Measurements from ENCODE around the gene DDX50.
"Not testable (repeated sequence)": the region's sequence is repeated elsewhere in the genome, so short reads cannot be mapped to it uniquely, and the experiment has no call there.

The DDX50 gene, protein sequence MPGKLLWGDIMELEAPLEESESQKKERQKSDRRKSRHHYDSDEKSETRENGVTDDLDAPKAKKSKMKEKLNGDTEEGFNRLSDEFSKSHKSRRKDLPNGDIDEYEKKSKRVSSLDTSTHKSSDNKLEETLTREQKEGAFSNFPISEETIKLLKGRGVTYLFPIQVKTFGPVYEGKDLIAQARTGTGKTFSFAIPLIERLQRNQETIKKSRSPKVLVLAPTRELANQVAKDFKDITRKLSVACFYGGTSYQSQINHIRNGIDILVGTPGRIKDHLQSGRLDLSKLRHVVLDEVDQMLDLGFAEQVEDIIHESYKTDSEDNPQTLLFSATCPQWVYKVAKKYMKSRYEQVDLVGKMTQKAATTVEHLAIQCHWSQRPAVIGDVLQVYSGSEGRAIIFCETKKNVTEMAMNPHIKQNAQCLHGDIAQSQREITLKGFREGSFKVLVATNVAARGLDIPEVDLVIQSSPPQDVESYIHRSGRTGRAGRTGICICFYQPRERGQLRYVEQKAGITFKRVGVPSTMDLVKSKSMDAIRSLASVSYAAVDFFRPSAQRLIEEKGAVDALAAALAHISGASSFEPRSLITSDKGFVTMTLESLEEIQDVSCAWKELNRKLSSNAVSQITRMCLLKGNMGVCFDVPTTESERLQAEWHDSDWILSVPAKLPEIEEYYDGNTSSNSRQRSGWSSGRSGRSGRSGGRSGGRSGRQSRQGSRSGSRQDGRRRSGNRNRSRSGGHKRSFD

GRCh38 chr10:68901105-68901927 is at the start of gene DDX50:
TSS of gene DDX50 (plus strand) at chr10:68901315. CDS start at chr10:68901385, 70 bp downstream.
- in situ Hi-C loops (cut with MboI; ENCODE audit: low sequenced_read_pairs) = no loop called here

DNA sequence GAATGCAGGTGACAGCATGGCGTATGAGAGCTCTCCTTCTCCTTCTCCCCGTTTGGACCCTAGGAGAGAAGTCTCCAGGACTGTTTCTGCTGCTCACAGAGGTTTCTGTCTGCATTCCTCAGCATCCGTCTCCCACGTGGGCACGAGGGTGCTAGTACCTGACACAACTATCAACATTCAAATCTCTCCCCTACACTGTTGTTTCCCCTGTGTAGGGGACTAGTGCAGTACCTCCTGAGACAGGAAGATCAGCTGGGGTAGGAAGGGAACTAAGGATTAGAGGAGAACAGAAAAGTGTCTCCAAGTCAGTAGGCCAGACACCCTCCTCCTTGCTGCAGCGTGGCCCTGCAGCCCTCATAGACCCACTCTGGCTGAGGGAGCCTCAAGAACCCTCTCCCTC is 44.8 kb upstream of the DDX50 start:
- in situ Hi-C loops (cut with MboI; ENCODE audit: low sequenced_read_pairs) = no loop called here

DNA sequence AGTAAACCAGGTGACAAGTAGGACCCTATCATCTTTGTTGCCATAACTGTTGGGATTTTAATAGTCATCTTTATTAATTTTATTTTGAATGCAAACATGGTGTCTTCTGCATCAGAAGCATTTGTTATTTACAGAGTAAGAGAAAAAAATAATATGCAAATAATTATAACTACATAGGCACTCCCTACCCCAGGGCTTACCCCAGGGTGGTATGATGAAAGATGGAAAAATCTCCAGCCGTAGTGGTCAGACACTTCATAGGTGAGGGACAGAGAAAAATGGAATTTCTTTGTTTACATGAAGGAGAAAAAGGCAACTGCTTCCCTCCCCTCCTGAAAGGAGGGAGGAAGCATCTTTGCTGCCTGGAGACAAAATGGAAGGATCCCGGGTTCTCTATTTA is 44.1 kb upstream of the DDX50 start:
- in situ Hi-C loops (cut with MboI; ENCODE audit: low sequenced_read_pairs) = no loop called here

- in situ Hi-C loops (cut with MboI; ENCODE audit: low sequenced_read_pairs) = no loop called here
Measured at GRCh38 chr10:68861253-68861652, 39.9 kb upstream of the DDX50 start.

DNA sequence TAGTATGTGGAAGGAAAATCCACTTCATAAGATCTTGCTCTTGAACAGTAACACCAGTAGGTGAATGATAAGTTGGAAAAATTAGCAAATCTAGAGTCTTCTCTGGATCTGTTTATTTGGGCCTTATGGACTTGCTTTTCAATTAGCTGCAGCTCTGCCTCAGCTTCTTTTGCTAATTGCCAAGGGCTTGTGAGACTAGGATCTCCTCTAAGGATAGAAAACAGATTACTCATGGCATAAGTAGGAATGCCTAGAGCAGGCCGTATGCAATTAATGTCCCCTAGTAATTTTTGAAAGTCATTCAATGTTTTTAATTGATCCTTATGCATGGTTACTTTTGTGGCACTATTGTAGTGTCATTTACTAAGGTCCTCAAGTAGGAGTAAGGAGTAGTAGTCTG is 36.5 kb upstream of the DDX50 start:
- in situ Hi-C loops (cut with MboI; ENCODE audit: low sequenced_read_pairs) = no loop called here

DNA sequence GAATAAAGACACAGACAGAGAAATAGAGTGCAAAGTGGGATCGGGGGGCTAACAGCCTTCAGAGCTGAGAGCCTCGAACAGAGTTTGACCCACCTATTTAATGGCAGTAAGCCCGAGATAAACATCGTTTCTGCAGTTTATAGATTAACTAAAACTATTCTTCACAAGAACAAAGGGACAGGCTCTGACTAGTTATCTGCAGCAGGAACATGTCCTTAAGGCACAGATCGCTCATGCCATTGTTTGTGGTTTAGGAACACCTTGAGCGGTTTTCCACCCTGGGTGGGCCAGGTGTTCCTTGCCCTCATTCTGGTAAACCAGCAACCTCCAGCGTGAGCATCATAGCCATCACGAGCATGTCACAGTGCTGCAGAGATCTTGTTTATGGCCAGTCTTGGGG is 32.9 kb upstream of the DDX50 start:
- in situ Hi-C loops (cut with MboI; ENCODE audit: low sequenced_read_pairs) = not testable (repeated sequence)

- in situ Hi-C loops (cut with MboI; ENCODE audit: low sequenced_read_pairs) = no loop called here
Measured at GRCh38 chr10:68869623-68870022, 31.5 kb upstream of the DDX50 start.

DNA sequence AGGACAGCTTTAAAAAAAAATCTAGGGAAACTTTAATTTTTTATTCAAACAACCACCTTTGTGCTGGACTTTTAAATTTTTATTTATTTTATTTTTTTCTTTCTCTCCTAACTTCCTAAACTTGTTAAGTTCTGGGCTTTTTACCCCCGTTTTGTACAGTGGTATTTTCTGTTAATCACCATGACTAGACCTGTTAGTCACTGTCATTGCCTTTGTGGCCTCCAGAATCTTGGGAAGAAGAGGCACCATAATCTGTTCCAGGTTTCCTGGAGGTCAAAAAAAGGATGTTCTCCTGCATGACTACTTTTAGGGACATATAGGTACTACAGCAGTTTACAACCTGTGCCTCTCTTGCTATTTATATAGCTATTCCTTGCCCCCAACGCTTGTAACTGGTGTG is 31.1 kb upstream of the DDX50 start:
- in situ Hi-C loops (cut with MboI; ENCODE audit: low sequenced_read_pairs) = no loop called here

GRCh38 chr10:68870545-68871104 is 30.5 kb upstream of the DDX50 start:
- in situ Hi-C loops (cut with MboI; ENCODE audit: low sequenced_read_pairs) = no loop called here

DNA sequence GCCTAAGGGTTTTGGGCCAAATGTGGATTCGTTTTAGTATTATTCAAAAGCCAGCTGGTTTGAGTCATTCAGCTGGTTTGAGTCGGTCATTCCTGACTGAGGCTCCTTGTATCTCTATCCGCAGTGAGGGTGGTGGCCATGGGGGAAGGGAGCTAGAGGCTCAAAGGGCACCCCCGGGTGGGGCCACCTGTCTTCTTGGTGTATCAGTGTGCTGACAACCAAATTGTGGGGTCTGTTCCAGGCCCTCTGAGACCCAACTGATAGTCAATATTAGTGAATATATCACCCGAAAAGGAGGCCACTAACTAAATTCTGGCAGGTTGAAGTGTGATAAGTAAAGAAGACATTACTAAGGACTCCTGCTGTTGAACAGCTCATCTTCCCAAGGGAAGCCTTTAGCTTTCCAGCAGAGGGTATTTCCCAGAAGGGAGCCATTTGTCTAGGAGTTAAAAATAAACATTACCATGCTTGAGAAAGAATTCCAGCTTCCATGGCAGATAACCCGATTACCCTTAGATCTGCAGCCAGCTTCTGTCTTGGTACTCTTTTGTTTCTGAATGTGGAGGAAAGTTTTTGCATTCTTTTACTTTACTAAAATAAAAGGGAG is 29.9 kb upstream of the DDX50 start:
- in situ Hi-C loops (cut with MboI; ENCODE audit: low sequenced_read_pairs) = no loop called here

DNA sequence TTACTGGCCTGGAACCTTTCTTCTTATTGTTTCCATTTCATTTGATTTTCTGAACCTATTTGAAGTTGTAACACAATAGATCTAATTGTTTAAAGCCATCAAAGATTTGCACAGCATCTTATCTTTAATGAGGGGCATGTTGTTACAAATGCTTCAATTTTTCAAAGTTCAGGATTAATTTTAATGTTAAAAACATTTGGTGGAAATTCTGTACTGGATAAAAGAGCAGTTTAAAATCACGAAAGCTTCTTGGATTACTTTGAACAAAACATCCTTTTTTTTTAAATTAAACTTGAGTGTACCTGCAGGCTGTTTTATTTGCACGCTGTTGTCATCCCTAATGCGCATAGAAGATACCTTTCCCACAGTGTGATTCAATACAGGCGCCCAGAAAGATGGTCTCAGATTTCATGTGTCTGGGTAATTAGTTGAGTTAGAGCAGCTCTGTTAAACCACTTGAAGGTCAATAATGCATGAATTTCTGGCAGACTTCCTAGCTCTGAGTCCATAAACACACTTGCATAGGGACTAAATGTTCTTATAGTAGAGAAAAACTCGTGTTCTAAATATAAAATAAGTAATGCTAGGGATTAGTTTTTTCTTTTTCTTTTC is 29.3 kb upstream of the DDX50 start:
- in situ Hi-C loops (cut with MboI; ENCODE audit: low sequenced_read_pairs) = no loop called here

DNA sequence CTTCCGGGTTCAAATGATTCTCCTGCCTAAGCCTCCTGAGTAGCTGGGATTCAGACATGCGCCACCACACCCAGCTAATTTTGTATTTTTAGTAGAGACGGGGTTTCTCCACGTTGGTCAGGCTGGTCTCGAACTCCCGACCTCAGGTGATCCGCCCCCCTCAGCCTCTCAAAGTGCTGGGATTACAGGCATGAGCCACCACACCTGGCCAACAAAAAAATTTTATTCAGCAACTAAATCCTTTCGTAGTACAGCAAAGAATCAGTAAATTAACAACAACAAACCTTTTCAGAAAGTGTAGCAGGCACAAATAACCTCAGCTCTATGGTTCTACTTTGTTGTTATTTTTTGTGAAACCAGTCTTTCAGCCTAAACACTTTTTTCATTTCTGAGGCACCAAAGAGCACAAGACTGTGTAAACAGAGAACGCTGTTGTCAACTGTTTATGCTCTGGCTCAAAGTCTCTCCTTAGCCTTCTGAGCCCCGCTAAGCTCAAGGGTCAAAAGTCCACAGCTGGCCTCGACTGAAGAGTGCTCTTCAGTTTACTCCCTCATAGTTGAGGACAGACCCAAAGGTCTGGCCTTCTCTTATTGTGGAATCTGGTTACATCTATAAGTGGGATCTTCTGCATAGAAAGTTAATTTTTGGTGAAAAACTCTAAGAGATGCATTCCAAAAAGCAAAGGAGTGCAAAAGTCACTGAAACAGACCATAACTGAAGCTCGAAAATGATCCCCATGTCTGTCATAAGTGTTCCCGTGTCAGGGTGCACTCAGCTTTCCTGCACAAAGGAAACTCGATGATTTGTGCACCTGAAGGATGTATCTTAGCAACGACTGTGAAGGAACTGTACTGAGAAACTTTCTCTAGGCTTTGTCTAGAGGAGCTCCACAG is 24.6 kb upstream of the DDX50 start:
- in situ Hi-C loops (cut with MboI; ENCODE audit: low sequenced_read_pairs) = no loop called here

- in situ Hi-C loops (cut with MboI; ENCODE audit: low sequenced_read_pairs) = no loop called here
Measured at GRCh38 chr10:68877482-68878110, 23.5 kb upstream of the DDX50 start.

GRCh38 chr10:68878496-68878895 is 22.6 kb upstream of the DDX50 start:
- in situ Hi-C loops (cut with MboI; ENCODE audit: low sequenced_read_pairs) = no loop called here

GRCh38 chr10:68879628-68880027 is 21.5 kb upstream of the DDX50 start:
- in situ Hi-C loops (cut with MboI; ENCODE audit: low sequenced_read_pairs) = no loop called here

DNA sequence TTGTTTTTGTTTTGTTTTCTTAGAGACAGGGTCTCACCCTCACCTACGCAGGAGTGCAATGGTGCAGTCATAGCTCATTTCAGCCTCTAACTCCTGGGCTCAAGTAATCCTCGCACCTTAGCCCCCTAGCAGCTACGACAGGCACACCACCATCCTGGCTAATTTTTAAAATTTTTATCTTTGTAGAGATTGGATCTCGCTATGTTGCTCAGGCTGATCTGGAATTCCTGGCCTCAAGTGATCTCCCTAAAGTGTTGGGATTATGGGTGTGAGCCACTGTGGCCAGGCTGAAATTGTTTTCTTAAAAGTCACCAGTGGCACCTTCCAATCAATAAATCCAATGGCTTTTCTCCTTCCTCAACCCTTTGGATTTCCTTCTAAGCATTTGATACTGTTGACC is 20.9 kb upstream of the DDX50 start:
- in situ Hi-C loops (cut with MboI; ENCODE audit: low sequenced_read_pairs) = no loop called here

DNA sequence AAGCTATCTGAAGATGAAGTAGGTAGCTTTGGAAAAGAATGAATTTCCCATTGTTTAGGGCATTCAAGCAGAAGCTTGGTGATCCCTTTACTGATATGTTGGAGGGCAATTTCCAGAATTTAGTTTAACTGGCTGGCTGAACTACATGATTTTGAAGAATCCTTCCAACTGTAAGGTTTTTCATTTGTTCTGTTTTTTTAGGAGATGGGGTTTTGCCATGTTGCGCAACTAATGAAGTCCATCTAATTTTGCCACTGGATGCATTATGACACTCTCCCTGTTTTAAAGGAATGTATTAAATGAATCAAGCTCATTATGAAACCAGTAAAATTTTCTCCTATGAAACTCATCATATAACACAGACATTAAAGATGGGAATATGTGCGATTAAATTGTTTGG is 6.1 kb upstream of the DDX50 start:
- in situ Hi-C loops (cut with MboI; ENCODE audit: low sequenced_read_pairs) = no loop called here

GRCh38 chr10:68897336-68897741 is 3.8 kb upstream of the DDX50 start:
- in situ Hi-C loops (cut with MboI; ENCODE audit: low sequenced_read_pairs) = no loop called here

GRCh38 chr10:68899186-68899745 is 1.8 kb upstream of the DDX50 start:
- in situ Hi-C loops (cut with MboI; ENCODE audit: low sequenced_read_pairs) = no loop called here
